Skeletal muscle satellite cell (primary cell): ENCODE data around the gene LTBP2.

ENCODE experiments used
- H3K27me3 ChIP-seq: 2 replicates; pipeline ENCODE4 v1.7.0; 2013; ENCODE audit warnings: low read length; ENCODE audit not compliant: control insufficient read depth, insufficient read depth
- H3K36me3 ChIP-seq: 2 replicates; pipeline ENCODE4 v1.7.0; 2013; ENCODE audit warnings: mild to moderate bottlenecking, control low read depth, low read length; ENCODE audit not compliant: insufficient read depth
- H3K4me1 ChIP-seq: 2 replicates; pipeline ENCODE4 v1.7.0; 2013; ENCODE audit warnings: low read length; ENCODE audit not compliant: control insufficient read depth, insufficient read depth
- H3K4me2 ChIP-seq: 2 replicates; pipeline ENCODE4 v1.7.0; 2013; ENCODE audit warnings: mild to moderate bottlenecking, low read length
- H3K4me3 ChIP-seq: 2 replicates; pipeline ENCODE4 v1.7.0; 2013; ENCODE audit warnings: low read length
- H3K9ac ChIP-seq: 2 replicates; pipeline ENCODE4 v1.7.0; 2013; ENCODE audit warnings: mild to moderate bottlenecking, low read depth, low read length, moderate library complexity
- H3K9me3 ChIP-seq: replicated peaks from 2 replicates; pipeline ENCODE4 v1.7.0; 2013; ENCODE audit warnings: mild to moderate bottlenecking, control low read depth, low read length

The LTBP2 gene

DNA sequence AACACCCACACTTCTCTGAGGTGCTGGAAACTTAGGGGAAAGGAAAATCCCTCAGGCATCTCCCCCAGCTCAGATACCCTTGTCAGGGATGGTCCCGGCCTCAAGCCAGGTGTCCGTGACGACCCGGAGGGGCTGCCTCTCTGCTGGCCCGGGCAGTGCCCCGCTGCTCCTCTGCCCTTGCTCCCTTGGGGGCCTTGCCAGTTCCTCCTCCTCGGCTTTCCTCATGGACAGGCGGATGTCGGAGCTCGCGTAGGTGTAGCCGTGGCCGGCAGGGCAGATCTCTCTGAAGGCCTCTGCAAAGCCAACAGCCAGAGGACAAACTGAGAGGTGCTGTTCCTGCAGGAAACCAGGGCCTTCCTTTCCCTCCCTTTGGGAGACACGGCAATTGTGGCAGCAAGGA, 83.6 kb downstream of the LTBP2 start:
- no peaks in the 10 kb centered on the region for H3K27me3 ChIP-seq
- H3K4me3 ChIP-seq, result no peak overlapping the region
- H3K4me1 ChIP-seq, result peaks cover 21% of the 10 kb centered on the region
- H3K36me3 ChIP-seq, result peaks cover 78% of the 10 kb centered on the region
- no peak overlapping the region for H3K9ac ChIP-seq
- no peaks in the 10 kb centered on the region for H3K9me3 ChIP-seq
- H3K4me2 ChIP-seq, result no peak overlapping the region

DNA sequence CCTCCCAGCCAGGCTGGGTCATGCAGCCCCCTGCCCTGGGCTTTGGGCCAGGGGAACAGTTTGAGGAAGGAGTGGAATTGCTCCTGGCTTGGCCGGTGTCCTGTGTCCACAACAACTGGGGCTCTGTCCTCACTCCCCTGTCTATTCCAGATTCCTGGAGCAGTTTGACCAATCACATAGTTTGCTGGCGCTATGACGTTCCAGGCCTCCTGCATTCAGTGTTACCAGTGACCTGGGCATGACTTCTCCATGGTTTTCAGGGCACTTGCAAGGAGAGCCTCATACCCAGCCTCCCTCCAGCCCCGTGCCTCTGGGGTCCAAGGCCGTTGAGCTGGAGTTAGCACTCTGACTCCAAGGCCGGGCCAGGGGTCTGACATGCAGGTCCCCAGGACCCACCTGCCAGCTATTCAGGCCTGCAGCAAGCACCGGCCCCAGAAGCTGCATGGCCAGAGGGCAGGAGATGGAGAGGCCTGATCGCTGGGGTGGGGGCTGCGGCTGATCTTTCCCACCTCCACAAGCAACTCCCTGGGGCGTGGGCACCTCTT, 84.2 kb downstream of the LTBP2 start:
- Histone ChIP-seq H3K9ac (no peak overlapping the region), H3K4me2 (no peak overlapping the region), H3K9me3 (no peaks in the 10 kb centered on the region), H3K4me3 (no peak overlapping the region), H3K27me3 (no peaks in the 10 kb centered on the region), H3K36me3 (peaks cover 74% of the 10 kb centered on the region), H3K4me1 (peaks cover 21% of the 10 kb centered on the region)

DNA sequence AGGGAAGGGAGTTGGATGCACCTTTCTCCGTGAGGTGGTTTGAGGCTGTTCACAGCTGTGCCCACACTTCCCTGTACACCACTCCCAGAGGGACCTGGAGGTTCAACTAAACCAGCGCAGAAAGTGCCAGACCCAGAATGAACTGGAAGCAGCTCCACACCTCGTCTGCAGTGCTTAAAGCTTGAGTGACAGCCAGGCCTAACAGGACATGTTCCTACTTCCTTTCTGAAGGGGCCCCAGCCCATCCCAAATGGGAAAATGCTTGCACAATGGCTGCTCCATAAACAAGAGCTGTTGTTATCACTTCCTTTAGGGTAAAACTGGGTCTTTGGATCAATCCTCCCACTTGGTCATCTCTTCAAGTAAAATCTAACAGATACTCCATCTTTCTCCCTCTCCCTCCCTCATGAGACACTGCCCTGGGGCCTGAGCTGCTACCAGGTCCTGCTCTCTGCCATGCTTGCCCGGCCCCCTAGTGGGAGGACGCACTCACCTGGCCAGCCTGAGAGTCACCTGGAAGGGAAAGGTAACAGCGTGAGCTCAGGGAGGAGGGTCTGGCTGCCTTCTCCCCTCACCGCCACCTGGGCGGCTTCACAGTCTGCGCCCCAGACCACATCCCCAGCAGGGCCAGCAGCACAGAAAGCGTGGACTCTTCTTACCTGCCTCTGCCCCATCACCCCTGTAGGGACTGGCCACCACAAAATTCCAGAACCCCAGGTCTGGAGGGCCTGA, 85.0 kb downstream of the LTBP2 start:
- Histone ChIP-seq H3K27me3 (no peaks in the 10 kb centered on the region), H3K4me3 (no peak overlapping the region), H3K4me2 (no peak overlapping the region), H3K4me1 (peaks cover 21% of the 10 kb centered on the region), H3K9me3 (no peaks in the 10 kb centered on the region), H3K9ac (no peak overlapping the region), H3K36me3 (peaks cover 75% of the 10 kb centered on the region)

DNA sequence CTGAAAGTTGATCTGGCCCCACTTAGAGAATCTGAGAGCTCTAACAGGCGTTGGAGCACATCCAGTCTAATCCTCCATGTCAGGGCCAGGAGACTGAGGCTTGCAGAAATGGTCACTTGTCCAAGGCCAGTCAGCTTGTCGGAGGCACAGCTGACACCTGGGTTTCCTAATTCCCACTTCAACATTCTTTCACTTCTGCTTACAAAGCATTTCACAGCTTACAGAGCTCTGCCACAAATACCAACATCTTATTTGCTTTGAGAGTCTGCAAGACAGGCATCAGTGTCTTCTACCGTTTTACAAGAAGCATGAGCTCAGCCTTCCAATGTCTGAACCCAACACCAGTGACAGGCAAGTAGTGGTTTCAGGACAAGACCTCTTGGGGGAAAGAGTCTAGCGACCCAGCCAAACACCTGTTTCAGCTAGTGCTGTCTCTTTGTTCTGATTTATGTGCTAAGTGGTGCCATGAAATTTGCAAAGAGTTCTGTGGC, 86.6 kb downstream of the LTBP2 start:
- H3K4me1 ChIP-seq, result peaks cover 21% of the 10 kb centered on the region
- no peaks in the 10 kb centered on the region for H3K27me3 ChIP-seq
- no peak overlapping the region for H3K9ac ChIP-seq
- H3K4me2 ChIP-seq, result no peak overlapping the region
- no peak overlapping the region for H3K4me3 ChIP-seq
- peaks cover 79% of the 10 kb centered on the region for H3K36me3 ChIP-seq
- H3K9me3 ChIP-seq, result no peaks in the 10 kb centered on the region

DNA sequence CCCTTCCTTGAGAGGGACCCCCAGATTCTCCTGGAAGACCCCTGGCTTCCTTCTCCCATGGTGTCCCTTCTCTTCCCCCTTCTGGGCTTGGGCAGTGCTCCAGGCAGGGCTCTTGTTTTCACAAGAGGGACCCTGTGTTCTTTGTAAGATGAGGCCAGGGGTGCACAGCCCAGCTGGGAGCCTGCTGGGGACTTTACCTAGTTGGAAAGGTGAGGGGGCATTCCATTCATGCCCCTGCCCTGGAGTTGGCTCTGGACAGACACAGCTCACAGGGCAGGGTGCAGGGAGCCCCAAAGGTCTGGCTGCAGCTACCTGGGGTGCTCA, 87.3 kb downstream of the LTBP2 start:
- H3K9ac ChIP-seq, result no peak overlapping the region

DNA sequence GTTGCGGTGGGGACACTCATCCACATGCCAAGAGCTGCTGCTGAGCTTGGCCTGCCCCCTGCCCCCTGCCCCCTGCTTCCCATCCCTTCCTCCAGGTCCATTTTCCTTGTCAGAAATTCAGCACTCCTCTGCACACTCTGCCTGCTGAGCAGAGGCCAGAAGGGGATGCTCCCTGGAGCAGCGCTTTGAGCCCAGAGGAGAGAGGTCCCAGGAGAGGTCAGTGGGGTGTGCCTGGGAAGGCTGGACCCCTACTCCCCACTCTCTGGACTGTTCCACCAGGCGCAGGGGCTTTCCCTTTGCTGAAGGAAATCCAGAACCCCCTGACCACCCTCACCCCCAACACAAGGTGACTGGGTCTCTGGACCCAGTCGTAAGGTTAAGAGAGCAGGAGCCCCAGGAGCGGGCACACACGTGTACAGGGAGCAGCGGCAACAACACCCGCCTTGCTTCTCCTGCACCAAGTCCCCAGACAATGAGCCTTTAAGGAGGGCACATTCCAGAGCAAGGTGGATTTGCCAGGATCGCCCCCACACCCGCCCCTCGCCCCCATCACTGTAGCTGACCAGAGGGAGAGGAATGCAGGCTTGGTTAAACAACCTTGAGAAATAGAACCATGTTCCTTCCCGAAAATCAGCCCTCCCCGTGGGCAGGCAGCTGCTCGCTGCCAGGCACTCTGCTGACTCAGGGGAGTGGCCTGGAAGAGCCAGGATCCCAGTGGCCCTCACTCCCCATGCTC, 87.8 kb downstream of the LTBP2 start:
- Histone ChIP-seq H3K36me3 (peaks cover 77% of the 10 kb centered on the region), H3K27me3 (no peaks in the 10 kb centered on the region), H3K9me3 (no peaks in the 10 kb centered on the region), H3K9ac (no peak overlapping the region), H3K4me1 (peaks cover 21% of the 10 kb centered on the region), H3K4me3 (no peak overlapping the region), H3K4me2 (no peak overlapping the region)

More for the DNA sequence above, 87.3 kb downstream of the LTBP2 start:
- H3K4me1 ChIP-seq, result peaks cover 21% of the 10 kb centered on the region
- no peak overlapping the region for H3K4me3 ChIP-seq
- peaks cover 78% of the 10 kb centered on the region for H3K36me3 ChIP-seq
- no peak overlapping the region for H3K4me2 ChIP-seq
- H3K27me3 ChIP-seq, result no peaks in the 10 kb centered on the region
- H3K9me3 ChIP-seq, result no peaks in the 10 kb centered on the region

DNA sequence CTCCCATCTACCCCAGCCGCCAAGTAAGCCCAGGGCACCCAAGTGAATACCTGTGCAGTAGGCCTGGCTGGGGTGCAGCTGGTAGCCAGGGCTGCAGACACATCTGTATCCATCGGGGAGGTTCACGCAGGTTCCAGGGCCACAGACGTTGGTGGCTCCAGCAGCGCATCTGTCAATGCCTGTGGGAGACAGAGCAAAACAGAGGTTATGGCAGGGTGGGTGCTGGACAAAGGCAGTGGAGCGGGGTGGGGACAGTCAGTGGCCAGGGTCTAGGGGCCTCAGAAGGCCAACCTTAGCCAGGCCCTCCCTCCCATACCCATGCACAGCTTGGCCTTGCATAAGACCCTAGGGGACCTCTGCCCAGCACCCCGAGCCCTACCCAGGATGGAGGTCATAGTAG, 89.3 kb downstream of the LTBP2 start:
- H3K4me2 ChIP-seq, result no peak overlapping the region
- H3K9ac ChIP-seq, result no peak overlapping the region
- no peak overlapping the region for H3K4me3 ChIP-seq
- no peaks in the 10 kb centered on the region for H3K9me3 ChIP-seq
- H3K4me1 ChIP-seq, result peaks cover 21% of the 10 kb centered on the region
- H3K27me3 ChIP-seq, result no peaks in the 10 kb centered on the region
- peaks cover 78% of the 10 kb centered on the region for H3K36me3 ChIP-seq

DNA sequence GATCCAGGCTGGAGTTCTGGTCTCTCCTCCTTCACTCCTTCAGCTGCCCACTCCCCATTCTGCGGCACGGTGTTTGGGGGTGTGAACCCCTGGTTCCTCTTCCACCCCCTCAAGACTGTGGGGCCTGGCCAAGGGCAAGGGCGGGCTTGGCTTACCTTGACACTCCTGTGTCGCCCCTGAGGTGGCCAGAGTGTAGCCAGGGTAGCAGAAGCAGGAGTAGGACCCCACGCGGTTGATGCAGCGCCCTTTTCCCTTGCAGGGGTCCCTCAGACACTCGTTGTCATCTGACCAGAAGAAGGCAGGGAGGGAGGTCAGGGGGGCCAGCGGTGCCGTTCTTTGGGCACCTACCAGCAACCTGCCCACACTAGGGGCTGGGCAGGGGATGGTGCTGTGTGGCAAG, 90.3 kb downstream of the LTBP2 start:
- Histone ChIP-seq H3K4me2 (no peak overlapping the region), H3K9me3 (no peaks in the 10 kb centered on the region), H3K27me3 (no peaks in the 10 kb centered on the region), H3K4me1 (peaks cover 24% of the 10 kb centered on the region), H3K4me3 (no peak overlapping the region), H3K36me3 (peaks cover 77% of the 10 kb centered on the region), H3K9ac (no peak overlapping the region)

DNA sequence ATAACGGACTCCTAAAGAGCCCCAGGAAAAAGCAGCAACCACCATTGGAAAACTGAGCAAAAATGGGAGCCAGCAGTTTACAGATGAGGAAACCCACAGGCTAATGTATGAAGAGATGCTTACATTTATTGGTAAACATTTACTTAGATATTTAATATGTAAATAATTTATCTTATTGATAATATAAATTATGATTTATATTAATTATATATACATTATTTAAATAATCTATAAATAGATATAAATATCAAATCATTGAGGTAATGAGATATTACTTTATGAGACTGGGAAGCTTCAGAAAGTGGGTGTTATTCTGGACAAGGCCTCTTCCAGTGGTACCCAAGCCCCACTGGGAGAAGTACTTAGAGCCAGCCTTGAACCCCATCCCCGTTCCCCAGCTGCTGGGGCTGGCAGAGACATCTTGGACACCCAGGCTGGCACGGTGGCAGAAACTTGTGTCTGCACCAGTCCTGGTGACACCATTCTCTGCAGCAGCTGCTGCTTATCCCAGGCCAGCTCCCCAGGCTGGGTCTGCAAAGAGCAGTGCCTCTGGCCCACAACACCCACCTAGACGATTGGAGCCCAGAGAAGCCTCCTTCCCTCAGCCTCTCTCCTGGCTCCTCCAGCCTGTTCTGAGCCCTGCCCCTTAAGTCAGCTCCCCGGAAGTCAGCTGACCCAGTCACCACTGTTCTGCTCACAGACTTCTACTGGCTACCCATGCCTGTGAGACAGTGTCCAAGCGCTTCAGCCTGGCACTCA, 92.5 kb downstream of the LTBP2 start:
- Histone ChIP-seq H3K4me1 (peaks cover 17% of the 10 kb centered on the region), H3K27me3 (no peaks in the 10 kb centered on the region), H3K36me3 (peaks cover 79% of the 10 kb centered on the region), H3K4me3 (no peak overlapping the region), H3K4me2 (no peak overlapping the region), H3K9me3 (no peaks in the 10 kb centered on the region), H3K9ac (no peak overlapping the region)

DNA sequence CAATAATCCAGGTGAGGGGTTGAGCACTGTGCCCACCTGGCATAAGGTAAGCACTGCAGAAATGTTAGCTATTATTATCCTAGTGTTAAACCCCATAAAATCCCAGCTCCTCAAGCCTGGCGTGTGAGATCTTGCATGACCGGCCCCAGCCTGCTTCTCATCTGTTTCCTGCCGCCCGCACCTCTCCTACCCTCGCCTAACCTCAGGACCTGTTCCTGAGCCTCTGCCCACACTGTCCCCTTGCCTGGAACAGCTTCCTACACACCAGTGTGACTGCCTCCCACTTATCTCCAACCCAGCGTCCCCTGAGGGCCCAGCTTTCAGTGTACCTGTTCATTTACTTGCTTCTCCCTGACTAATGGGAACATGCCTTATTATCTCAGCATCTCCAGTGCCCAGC, 93.8 kb downstream of the LTBP2 start:
- no peaks in the 10 kb centered on the region for H3K9me3 ChIP-seq
- H3K27me3 ChIP-seq, result no peaks in the 10 kb centered on the region
- H3K4me2 ChIP-seq, result no peak overlapping the region
- H3K4me3 ChIP-seq, result no peak overlapping the region
- peaks cover 90% of the 10 kb centered on the region for H3K36me3 ChIP-seq
- H3K9ac ChIP-seq, result no peak overlapping the region
- H3K4me1 ChIP-seq, result peaks cover 20% of the 10 kb centered on the region

DNA sequence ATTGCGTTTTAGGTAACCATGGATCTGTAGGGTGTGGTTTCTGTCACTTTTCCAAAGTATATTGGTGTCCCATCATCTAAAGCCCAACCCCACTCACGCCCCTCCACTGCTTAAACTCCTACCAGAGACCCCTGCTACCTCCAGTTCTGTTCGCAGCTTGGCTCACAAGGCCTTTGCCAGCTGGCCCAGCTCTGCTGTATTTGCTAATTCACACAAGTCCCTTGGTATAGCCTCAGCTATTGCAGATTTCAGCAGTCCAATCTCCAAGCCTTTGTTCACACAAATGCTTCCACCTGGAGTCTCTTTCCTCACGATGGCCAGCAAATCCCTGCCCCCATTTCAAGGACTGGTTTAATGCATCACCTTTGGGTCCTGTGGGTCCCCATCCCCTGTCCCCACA, 94.3 kb downstream of the LTBP2 start:
- Histone ChIP-seq H3K36me3 (peaks cover 93% of the 10 kb centered on the region), H3K4me3 (no peak overlapping the region), H3K4me2 (no peak overlapping the region), H3K9me3 (no peaks in the 10 kb centered on the region), H3K4me1 (peaks cover 25% of the 10 kb centered on the region), H3K27me3 (no peaks in the 10 kb centered on the region), H3K9ac (no peak overlapping the region)
